Measurements from ENCODE around the gene COL18A1. TPM values are rescaled to one million over a fixed set of nuclear protein-coding genes. Genes with fewer than 3 reads are reported as not detected.

Gene COL18A1
- total and polyA plus RNA-seq, 2 of the 8 experiments (the other 6 are each of a cell fraction or from before 2014, with no cell fraction given): 145 to 201 TPM

DNA sequence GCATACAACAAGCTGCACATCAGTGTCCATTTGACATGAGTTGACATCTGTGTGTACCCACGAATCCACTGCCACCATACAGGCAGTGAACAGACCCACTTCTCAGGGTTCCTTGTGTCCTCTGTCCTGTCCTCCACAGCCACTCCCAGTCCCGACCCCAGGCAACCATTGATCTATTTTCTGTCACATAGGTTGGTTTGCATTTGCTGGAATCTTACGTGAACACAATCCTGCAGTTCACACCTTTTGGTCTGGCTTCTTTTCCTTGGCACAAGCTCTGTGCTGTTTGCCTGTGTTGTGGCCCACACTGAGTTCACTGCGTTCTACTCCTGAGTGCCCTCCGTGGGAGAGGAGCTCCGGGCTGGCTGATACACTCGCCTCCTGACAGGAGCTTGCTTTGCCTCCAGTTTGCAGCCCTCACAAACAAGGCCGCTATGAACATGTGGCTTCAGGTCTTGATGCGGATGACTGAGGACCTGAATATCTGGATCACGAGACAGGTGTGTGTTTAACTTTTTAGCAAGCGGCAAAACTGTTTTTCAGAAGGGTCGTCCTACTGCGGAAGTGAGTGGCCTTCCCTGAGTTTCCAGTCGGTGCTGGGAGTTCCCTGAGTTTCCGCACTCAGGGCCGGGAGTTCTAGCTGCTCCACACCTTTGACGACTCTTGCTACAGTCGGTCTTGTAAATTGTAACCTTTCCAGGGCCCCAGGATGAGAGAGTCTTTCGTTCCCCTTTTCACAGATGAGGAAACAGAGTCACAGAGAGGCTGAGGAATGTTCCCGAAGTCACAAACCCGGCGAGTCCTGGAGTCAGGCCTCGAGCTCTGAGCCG, 13.0 kb upstream of the COL18A1 start:
- H3K4me3 ChIP-seq (ENCODE audit: extremely low read depth in 1 of 4, insufficient read depth in 2 of 4, low read depth in 3 of 4, low read length in 4 of 4): no peak overlapping the region
- no peak overlapping the region for H4K5ac ChIP-seq (ENCODE audit: insufficient read length, low read depth, low read length)
- no peak overlapping the region for H3K27ac ChIP-seq (ENCODE audit: low read depth, low read length)
- peak overlapping the region; percentile 65; the same call in 1 of the 2 replicates for H4K8ac ChIP-seq (ENCODE audit: extremely low read depth, insufficient read depth, low read length)
- H3K14ac ChIP-seq (ENCODE audit: insufficient read length): no peak overlapping the region
- H2AFZ ChIP-seq (ENCODE audit: low read length): no peak overlapping the region
- FAIRE-seq (no peak), DNase-seq (ENCODE audit: low read depth in 1 of 2, low spot score in 2 of 2) (no peak)
- no peak overlapping the region for H3K56ac ChIP-seq (replicated peaks; ENCODE audit: insufficient read length, low read depth, low read length)
- ChIA-PET CTCF (ENCODE audit: partially characterized antibody) (interaction anchor here (1.1 to 2.5 kb wide), 6 partner anchors 15 to 164 kb away, joined by 3 to 9 read pairs (median 4); no protein-coding TSS in a partner anchor), POLR2A (ENCODE audit: partially characterized antibody) (interaction anchor here (0.7 to 2.8 kb wide), 5 partner anchors 9 to 17 kb away, joined by 3 to 10 read pairs (median 3); no protein-coding TSS in a partner anchor)
- no peaks in the 10 kb centered on the region for H3K79me1 ChIP-seq (ENCODE audit: low read depth, low read length)
- 0 out of 7 replicates have a peak, but pooled peaks cover 0 to 2% (median 0%) of the 10 kb centered on the region in 4 experiments for H3K27me3 ChIP-seq (replicated peaks in 1 of 4; ENCODE audit: control insufficient read depth in 3 of 4, extremely low read depth in 1 of 4, insufficient read depth in 3 of 4, low read length in 3 of 4)
- H4K91ac ChIP-seq (replicated peaks; ENCODE audit: insufficient read length, low read length): peak overlapping the region; percentile 70
- H3K23me2 ChIP-seq (ENCODE audit: low read depth, low read length): no peaks in the 10 kb centered on the region
- no peak overlapping the region for H3K4me2 ChIP-seq (ENCODE audit: insufficient read depth in 1 of 2, low read depth in 2 of 2, low read length in 2 of 2)
- no peaks in the 10 kb centered on the region for H3K79me2 ChIP-seq (ENCODE audit: control insufficient read depth in 1 of 2, insufficient read depth in 2 of 2, low read length in 2 of 2)
- no peak overlapping the region for H3K18ac ChIP-seq (ENCODE audit: extremely low read depth, low read length)
- no peaks in the 10 kb centered on the region for H3K36me3 ChIP-seq (ENCODE audit: control insufficient read depth in 2 of 4, insufficient read depth in 4 of 4, low read length in 3 of 4)
- no peak overlapping the region for H3K23ac ChIP-seq (ENCODE audit: insufficient read length)
- 91% methylated on average over 19 of the region's 24 CpGs; no CpG with 5 or more reads in 1 of the 2 experiments for WGBS, 2 experiments (ENCODE audit: extremely low coverage in 1 of 2, insufficient coverage in 1 of 2, insufficient read length in 1 of 2, insufficient replicate concordance in 2 of 2, low coverage in 1 of 2, low lambda C conversion rate in 2 of 2, missing lambda C conversion rate in 1 of 2)
- H2BK12ac ChIP-seq (ENCODE audit: low read depth, low read length): peak overlapping the region; percentile 77; the same call in 1 of the 2 replicates
- H3K4me1 ChIP-seq (replicated peaks in 1 of 4; ENCODE audit: control insufficient read depth in 3 of 4, insufficient read depth in 4 of 4, low read length in 3 of 4): no peaks in the 10 kb centered on the region; a peak in 1 of 7 replicates
- no peak overlapping the region for H3K4ac ChIP-seq (replicated peaks; ENCODE audit: insufficient read length, low read depth, low read length)
- H4K20me1 ChIP-seq (replicated peaks in 1 of 2; ENCODE audit: control insufficient read depth in 1 of 2, insufficient read depth in 2 of 2, low read length in 2 of 2): no peaks in the 10 kb centered on the region
- no peak overlapping the region for H3K9ac ChIP-seq (replicated peaks in 1 of 4; ENCODE audit: extremely low read depth in 1 of 4, low read depth in 3 of 4, low read length in 3 of 4)
- no peak overlapping the region for H2BK120ac ChIP-seq (replicated peaks; ENCODE audit: low read depth, low read length)
- no peak overlapping the region for H2BK15ac ChIP-seq (ENCODE audit: low read length)
- no peak overlapping the region for H2AK5ac ChIP-seq (ENCODE audit: low read depth, low read length)
- no peak overlapping the region for H2BK20ac ChIP-seq (ENCODE audit: low read length)
- H2BK5ac ChIP-seq (ENCODE audit: low read depth, low read length): no peak overlapping the region
- H3K9me3 ChIP-seq (ENCODE audit: insufficient read depth in 2 of 2, low read depth in 1 of 2, low read length in 1 of 2): no peaks in the 10 kb centered on the region
- TF ChIP-seq SP4 (IDR thresholded peaks at IDR 0.05; ENCODE audit: low read length) (no peak), BRCA1 (IDR thresholded peaks at IDR 0.05; ENCODE audit: low read depth, low read length) (no peak), YY1 (IDR thresholded peaks at IDR 0.05; ENCODE audit: low read depth, low read length) (no peak), ATF3 (IDR thresholded peaks at IDR 0.05; ENCODE audit: insufficient read depth, low read depth, low read length) (no peak), SP1 (IDR thresholded peaks at IDR 0.05; ENCODE audit: low read depth, low read length) (no peak), HDAC2 (IDR thresholded peaks at IDR 0.05; ENCODE audit: borderline replicate concordance in 1 of 2, low read depth in 2 of 2, low read length in 2 of 2) (no peak), SIX5 (IDR thresholded peaks at IDR 0.05; ENCODE audit: low read depth, low read length) (no peak), CEBPB (IDR thresholded peaks at IDR 0.05; ENCODE audit: low read depth, low read length) (no peak), CHD1 (IDR thresholded peaks at IDR 0.05; ENCODE audit: low read depth, low read length) (no peak), RBBP5 (IDR thresholded peaks at IDR 0.05; ENCODE audit: borderline replicate concordance, low read depth, low read length) (no peak), NRF1 (IDR thresholded peaks at IDR 0.05; ENCODE audit: low read depth, low read length) (no peak), SUZ12 (IDR thresholded peaks at IDR 0.05; ENCODE audit: low read length) (no peak)

Data from H1 (cell line).